Activated CD4-positive, CD25-positive, alpha-beta regulatory T cell treated with anti-CD3 and anti-CD28 coated beads, Interleukin-2, amount 50 U/mL, for 24 hours (primary cell): ENCODE measurements around the gene ST3GAL3.
A peak's percentile ranks its signal among the peaks of the same experiment; 100 is the strongest.

Experiments
- ATAC-seq, 2 donors: fragments of 150-1000 bp; cut with Tn5 transposase; one replicate each; pipeline ENCODE4 v1.10.0; 2021; ENCODE audit warnings: mild to moderate bottlenecking in 1 of 2, moderate library complexity in 1 of 2

ST3GAL3 gene

GRCh38 chr1:43789604-43790550 is 82.5 kb downstream of the ST3GAL3 start:
- peak; percentile 63 to 80 for ATAC-seq

- no peak for ATAC-seq
Measured at GRCh38 chr1:43791243-43791642, 83.9 kb downstream of the ST3GAL3 start.

- ATAC-seq: no peak
Measured at GRCh38 chr1:43796111-43796581, 88.8 kb downstream of the ST3GAL3 start.

- ATAC-seq: no peak
Measured at GRCh38 chr1:43797891-43798290, 90.6 kb downstream of the ST3GAL3 start.

- no peak for ATAC-seq
Measured at GRCh38 chr1:43799656-43800635, 92.6 kb downstream of the ST3GAL3 start.

- no peak for ATAC-seq
Measured at GRCh38 chr1:43800771-43801170, 93.4 kb downstream of the ST3GAL3 start.

GRCh38 chr1:43801203-43801602 is 93.9 kb downstream of the ST3GAL3 start:
- no peak for ATAC-seq

GRCh38 chr1:43802356-43802980 is 95.1 kb downstream of the ST3GAL3 start:
- no peak for ATAC-seq

- ATAC-seq: no peak
Measured at GRCh38 chr1:43803105-43803504, 95.8 kb downstream of the ST3GAL3 start.

GRCh38 chr1:43803646-43804045 is 96.3 kb downstream of the ST3GAL3 start:
- no peak for ATAC-seq

- no peak for ATAC-seq
Measured at GRCh38 chr1:43804569-43804968, 97.2 kb downstream of the ST3GAL3 start.

GRCh38 chr1:43805340-43805739 is 98.0 kb downstream of the ST3GAL3 start:
- ATAC-seq: no peak

GRCh38 chr1:43806183-43806582 is 98.8 kb downstream of the ST3GAL3 start:
- no peak for ATAC-seq

GRCh38 chr1:43809097-43809673 is 101.8 kb downstream of the ST3GAL3 start:
- ATAC-seq: no peak

GRCh38 chr1:43812579-43812978 is 105.2 kb downstream of the ST3GAL3 start:
- ATAC-seq: no peak

- no peak for ATAC-seq
Measured at GRCh38 chr1:43814401-43814800, 107.1 kb downstream of the ST3GAL3 start.

- no peak for ATAC-seq
Measured at GRCh38 chr1:43817304-43817939, 110.1 kb downstream of the ST3GAL3 start.

- no peak for ATAC-seq
Measured at GRCh38 chr1:43818691-43819090, 111.4 kb downstream of the ST3GAL3 start.

- ATAC-seq: no peak
Measured at GRCh38 chr1:43819357-43819756, 112.0 kb downstream of the ST3GAL3 start.

- no peak for ATAC-seq
Measured at GRCh38 chr1:43821471-43821870, 114.1 kb downstream of the ST3GAL3 start.

- ATAC-seq: no peak
Measured at GRCh38 chr1:43822040-43822690, 114.8 kb downstream of the ST3GAL3 start.
